ENCODE data around the gene CEP112. TPM values are rescaled to one million over a fixed set of nuclear protein-coding genes. Genes with fewer than 3 reads are reported as not detected.
"Not testable (repeated sequence)": the region's sequence is repeated elsewhere in the genome, so short reads cannot be mapped to it uniquely, and the experiment has no call there.

The CEP112 gene
- total RNA-seq, 1 donor from 2014 or later = 21.8 TPM

GRCh38 chr17:65830356-65830755 is 361.6 kb downstream of the CEP112 start:
- Mint-ChIP-seq H3K4me1 (ENCODE audit: low read depth) (no peaks in the 10 kb centered on the region), H3K27ac (ENCODE audit: unreplicated experiment) (no peak overlapping the region), H3K9me3 (ENCODE audit: low read depth) (peaks cover 52% of the 10 kb centered on the region), H3K4me3 (ENCODE audit: unreplicated experiment) (no peak overlapping the region), H3K36me3 (ENCODE audit: low read depth) (peaks cover 33% of the 10 kb centered on the region), H3K27me3 (ENCODE audit: low read depth) (no peaks in the 10 kb centered on the region)
- TF ChIP-seq, protein P1, sequence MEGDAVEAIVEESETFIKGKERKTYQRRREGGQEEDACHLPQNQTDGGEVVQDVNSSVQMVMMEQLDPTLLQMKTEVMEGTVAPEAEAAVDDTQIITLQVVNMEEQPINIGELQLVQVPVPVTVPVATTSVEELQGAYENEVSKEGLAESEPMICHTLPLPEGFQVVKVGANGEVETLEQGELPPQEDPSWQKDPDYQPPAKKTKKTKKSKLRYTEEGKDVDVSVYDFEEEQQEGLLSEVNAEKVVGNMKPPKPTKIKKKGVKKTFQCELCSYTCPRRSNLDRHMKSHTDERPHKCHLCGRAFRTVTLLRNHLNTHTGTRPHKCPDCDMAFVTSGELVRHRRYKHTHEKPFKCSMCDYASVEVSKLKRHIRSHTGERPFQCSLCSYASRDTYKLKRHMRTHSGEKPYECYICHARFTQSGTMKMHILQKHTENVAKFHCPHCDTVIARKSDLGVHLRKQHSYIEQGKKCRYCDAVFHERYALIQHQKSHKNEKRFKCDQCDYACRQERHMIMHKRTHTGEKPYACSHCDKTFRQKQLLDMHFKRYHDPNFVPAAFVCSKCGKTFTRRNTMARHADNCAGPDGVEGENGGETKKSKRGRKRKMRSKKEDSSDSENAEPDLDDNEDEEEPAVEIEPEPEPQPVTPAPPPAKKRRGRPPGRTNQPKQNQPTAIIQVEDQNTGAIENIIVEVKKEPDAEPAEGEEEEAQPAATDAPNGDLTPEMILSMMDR (IDR thresholded peaks at IDR 0.05) = no peak
- no peak for DNase-seq (ENCODE audit: low spot score)

DNA sequence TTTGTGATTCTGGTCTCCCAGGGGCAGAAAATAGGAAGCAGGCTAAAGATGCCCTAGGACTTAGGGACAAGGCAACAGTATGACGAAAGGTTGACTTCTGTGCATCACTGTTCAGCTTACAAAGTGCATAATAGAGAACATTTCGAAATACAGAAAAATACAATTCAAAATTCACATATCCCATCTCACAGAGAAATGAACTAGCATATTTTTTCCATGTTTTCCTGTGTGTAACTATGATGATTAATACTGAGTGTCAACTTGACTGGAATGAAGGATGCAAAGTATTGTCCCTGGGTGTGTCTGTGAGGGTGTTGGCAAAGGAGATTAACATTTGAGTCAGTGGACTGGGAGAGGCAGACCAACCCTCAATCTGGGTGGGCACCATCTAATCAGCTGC is 365.4 kb downstream of the CEP112 start:
- H3K36me3 Mint-ChIP-seq (ENCODE audit: low read depth) = peaks cover 12% of the 10 kb centered on the region
- H3K4me1 Mint-ChIP-seq (ENCODE audit: low read depth); H3K27me3 Mint-ChIP-seq (ENCODE audit: low read depth); H3K27ac Mint-ChIP-seq (ENCODE audit: unreplicated experiment); DNase-seq (ENCODE audit: low spot score); H3K4me3 Mint-ChIP-seq (ENCODE audit: unreplicated experiment): not testable (repeated sequence)
- H3K9me3 Mint-ChIP-seq (ENCODE audit: low read depth) = peaks cover 22% of the 10 kb centered on the region

DNA sequence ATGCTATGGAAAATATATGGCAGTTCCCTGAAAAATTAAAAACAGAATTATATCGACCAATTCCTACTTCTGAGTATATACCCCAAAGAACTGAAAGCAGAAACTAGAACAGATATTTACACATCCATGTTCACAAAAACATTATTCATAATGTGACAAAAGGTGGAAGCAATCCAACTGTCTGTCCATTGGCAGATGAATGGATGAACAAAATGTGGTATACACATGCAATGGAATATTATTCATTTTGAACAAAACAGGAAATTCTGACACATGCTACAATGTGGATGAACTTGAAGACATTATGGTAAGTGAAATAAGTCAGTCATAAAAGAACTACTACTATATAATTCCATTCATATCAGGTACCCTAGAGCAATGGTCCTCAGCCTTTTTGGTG is 367.0 kb downstream of the CEP112 start:
- Mint-ChIP-seq H3K36me3 (ENCODE audit: low read depth) (peaks cover 10% of the 10 kb centered on the region), H3K9me3 (ENCODE audit: low read depth) (peaks cover 20% of the 10 kb centered on the region), H3K4me1 (ENCODE audit: low read depth) (peaks cover 8% of the 10 kb centered on the region), H3K27ac (ENCODE audit: unreplicated experiment) (no peak overlapping the region), H3K4me3 (ENCODE audit: unreplicated experiment) (no peak overlapping the region), H3K27me3 (ENCODE audit: low read depth) (no peaks in the 10 kb centered on the region)
- TF ChIP-seq, protein P1 (IDR thresholded peaks at IDR 0.05) = no peak
- no peak for DNase-seq (ENCODE audit: low spot score)

DNA sequence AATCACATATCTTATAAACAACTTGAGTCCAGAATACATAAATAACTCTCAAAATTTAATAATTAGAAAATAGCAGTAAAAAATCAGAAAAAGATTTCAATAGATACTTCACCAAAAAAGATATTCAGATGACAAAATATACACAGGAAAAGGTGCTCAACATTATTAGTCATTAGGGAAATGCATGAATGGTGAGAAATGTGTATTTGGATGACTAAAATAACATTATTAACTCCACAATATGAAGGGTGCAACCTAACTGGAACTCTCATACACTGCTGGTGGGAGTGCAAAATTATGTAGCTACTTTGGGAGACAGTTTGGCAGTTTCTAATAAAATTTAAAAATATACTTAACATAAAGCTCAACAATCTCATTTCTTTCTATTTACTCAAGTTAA is 368.2 kb downstream of the CEP112 start:
- Mint-ChIP-seq H3K4me1 (ENCODE audit: low read depth) (peaks cover 8% of the 10 kb centered on the region), H3K27me3 (ENCODE audit: low read depth) (no peaks in the 10 kb centered on the region), H3K27ac (ENCODE audit: unreplicated experiment) (no peak overlapping the region), H3K4me3 (ENCODE audit: unreplicated experiment) (no peak overlapping the region), H3K36me3 (ENCODE audit: low read depth) (peaks cover 12% of the 10 kb centered on the region), H3K9me3 (ENCODE audit: low read depth) (peaks cover 25% of the 10 kb centered on the region)
- DNase-seq (ENCODE audit: low spot score) = no peak
- TF ChIP-seq, protein P1 (IDR thresholded peaks at IDR 0.05) = no peak

DNA sequence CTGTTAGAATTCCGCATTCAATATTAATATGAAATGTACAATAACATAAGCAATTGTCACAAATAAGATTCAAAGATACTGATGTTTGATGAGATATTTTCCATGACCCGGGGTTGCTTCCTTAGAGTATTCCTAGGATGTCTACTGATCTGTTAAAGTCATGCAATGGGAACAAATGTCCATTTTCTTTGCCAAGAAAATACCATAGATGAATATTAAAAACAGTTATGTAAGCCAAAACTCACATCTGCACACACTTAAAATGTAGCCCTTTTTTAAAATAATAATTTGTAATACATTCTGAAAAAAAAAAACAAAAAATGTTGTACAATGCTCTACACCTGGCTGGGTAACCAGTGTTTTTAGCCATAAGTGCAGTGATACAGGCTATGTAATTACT is 371.1 kb downstream of the CEP112 start:
- no peak for DNase-seq (ENCODE audit: low spot score)
- Mint-ChIP-seq H3K4me3 (ENCODE audit: unreplicated experiment) (no peak overlapping the region), H3K9me3 (ENCODE audit: low read depth) (peaks cover 15% of the 10 kb centered on the region), H3K27ac (ENCODE audit: unreplicated experiment) (no peak overlapping the region), H3K36me3 (ENCODE audit: low read depth) (peaks cover 7% of the 10 kb centered on the region), H3K27me3 (ENCODE audit: low read depth) (no peaks in the 10 kb centered on the region), H3K4me1 (ENCODE audit: low read depth) (peaks cover 8% of the 10 kb centered on the region)
- TF ChIP-seq, protein P1 (IDR thresholded peaks at IDR 0.05) = no peak

DNA sequence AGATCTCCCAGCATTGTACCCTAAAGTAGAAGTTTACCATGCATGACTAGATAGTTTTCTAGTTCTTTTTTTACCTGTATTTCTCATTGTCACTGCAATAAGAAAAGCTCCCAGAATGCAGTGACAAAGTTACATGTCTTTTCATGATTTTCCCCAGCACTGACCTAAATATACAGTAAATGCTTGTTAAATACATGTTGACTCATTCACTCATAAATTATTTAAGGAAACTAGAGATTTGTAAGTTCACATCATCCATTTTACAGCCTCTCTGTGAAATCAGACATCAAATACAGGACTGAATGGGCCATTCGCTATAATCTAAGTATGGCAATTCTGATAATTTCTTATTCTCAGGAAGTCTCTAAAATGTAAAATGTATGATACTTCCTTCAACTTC is 371.6 kb downstream of the CEP112 start:
- Mint-ChIP-seq H3K27me3 (ENCODE audit: low read depth) (no peaks in the 10 kb centered on the region), H3K36me3 (ENCODE audit: low read depth) (peaks cover 7% of the 10 kb centered on the region), H3K4me1 (ENCODE audit: low read depth) (peaks cover 8% of the 10 kb centered on the region), H3K27ac (ENCODE audit: unreplicated experiment) (no peak overlapping the region), H3K4me3 (ENCODE audit: unreplicated experiment) (no peak overlapping the region), H3K9me3 (ENCODE audit: low read depth) (peaks cover 15% of the 10 kb centered on the region)
- DNase-seq (ENCODE audit: low spot score) = no peak
- TF ChIP-seq, protein P1 (IDR thresholded peaks at IDR 0.05) = no peak
